ENCODE measurements around the gene HECTD4.
"Not testable (repeated sequence)": the region's sequence is repeated elsewhere in the genome, so short reads cannot be mapped to it uniquely, and the experiment has no call there.

Gene HECTD4

GRCh38 chr12:112422531-112422930, 40.3 kb upstream of the HECTD4 start:
- no peak for DNase-seq (ENCODE audit: extremely low spot score)
- TF ChIP-seq CTCF (IDR thresholded peaks at IDR 0.05; ENCODE audit: control extremely low read depth, extremely low read depth, low read depth, missing control alignments) = no peak
- ChIA-PET CTCF (no interaction called here), POLR2A (no interaction called here)

GRCh38 chr12:112421363-112421762, 39.1 kb upstream of the HECTD4 start:
- ChIA-PET POLR2A (no interaction called here), CTCF (no interaction called here)
- no peak for TF ChIP-seq CTCF (IDR thresholded peaks at IDR 0.05; ENCODE audit: control extremely low read depth, extremely low read depth, low read depth, missing control alignments)
- DNase-seq (ENCODE audit: extremely low spot score) = no peak

- TF ChIP-seq CTCF (IDR thresholded peaks at IDR 0.05; ENCODE audit: control extremely low read depth, extremely low read depth, low read depth, missing control alignments) = no peak
- POLR2A ChIA-PET = interaction anchor here (0.6 kb wide), 1 partner anchor 125 kb away, joined by 3 read pairs; no protein-coding TSS in a partner anchor
- CTCF ChIA-PET = no interaction called here
- DNase-seq (ENCODE audit: extremely low spot score) = no peak
Observed at GRCh38 chr12:112420740-112421139, 38.5 kb upstream of the HECTD4 start.

GRCh38 chr12:112419297-112420133, 37.3 kb upstream of the HECTD4 start:
- POLR2A ChIA-PET = no interaction called here
- no peak for DNase-seq (ENCODE audit: extremely low spot score)
- no peak for TF ChIP-seq CTCF (IDR thresholded peaks at IDR 0.05; ENCODE audit: control extremely low read depth, extremely low read depth, low read depth, missing control alignments)
- CTCF ChIA-PET = interaction anchor here (0.8 kb wide), 1 partner anchor 8 kb away, joined by 3 read pairs; no protein-coding TSS in a partner anchor

GRCh38 chr12:112418608-112419296, 36.5 kb upstream of the HECTD4 start, which contains the start of gene PTPN11:
Gene PTPN11 (plus strand): TSS chr12:112418947. CDS start chr12:112419112, 165 bp downstream.
- DNase-seq (ENCODE audit: extremely low spot score) = peak; percentile 90
- ChIA-PET POLR2A (no interaction called here), CTCF (interaction anchor here (0.8 kb wide), 1 partner anchor 9 kb away, joined by 3 read pairs; no protein-coding TSS in a partner anchor)

GRCh38 chr12:112418273-112418607, 36.0 kb upstream of the HECTD4 start:
- ChIA-PET CTCF (no interaction called here), POLR2A (no interaction called here)
- DNase-seq (ENCODE audit: extremely low spot score) = no peak
- TF ChIP-seq CTCF (IDR thresholded peaks at IDR 0.05; ENCODE audit: control extremely low read depth, extremely low read depth, low read depth, missing control alignments) = no peak

More at GRCh38 chr12:112418608-112419296, 36.5 kb upstream of the HECTD4 start, which contains the start of gene PTPN11:
- TF ChIP-seq CTCF (IDR thresholded peaks at IDR 0.05; ENCODE audit: control extremely low read depth, extremely low read depth, low read depth, missing control alignments) = peak; percentile 33

- POLR2A ChIA-PET; DNase-seq (ENCODE audit: extremely low spot score): not testable (repeated sequence)
- CTCF ChIA-PET = interaction anchor here (1.7 kb wide), 1 partner anchor 217 kb away, joined by 4 read pairs; no protein-coding TSS in a partner anchor
Observed at GRCh38 chr12:112415457-112415856, 33.2 kb upstream of the HECTD4 start.
